ENCODE measurements around the gene NRXN3. TPM values are rescaled to one million over a fixed set of nuclear protein-coding genes. Genes with fewer than 3 reads are reported as not detected.

Gene NRXN3
- polyA plus RNA-seq, 1 of the 3 experiments (the other 2 are of a cell fraction): 1.6 TPM

GRCh38 chr14:79552778-79553177 lies 1382.6 kb downstream of the NRXN3 start:
- no peaks in the 10 kb centered on the region for H3F3A ChIP-seq (replicated peaks; ENCODE audit: insufficient read depth)
- no peak overlapping the region for H2AFZ ChIP-seq (ENCODE audit: low read depth)
- no peak for TF ChIP-seq TEAD4 (IDR thresholded peaks at IDR 0.05; ENCODE audit: borderline replicate concordance, insufficient read depth)
- TF ChIP-seq RXRA (IDR thresholded peaks at IDR 0.05; ENCODE audit: borderline replicate concordance, low read depth): no peak
- ChIA-PET CTCF (no interaction called here), POLR2A (no interaction called here)
- no peak for DNase-seq
- no peaks in the 10 kb centered on the region for H4K20me1 ChIP-seq (ENCODE audit: insufficient read depth)
- no peaks in the 10 kb centered on the region for H3K9me3 ChIP-seq
- H3K27me3 ChIP-seq (ENCODE audit: insufficient read depth): no peaks in the 10 kb centered on the region
- H3K9me2 ChIP-seq: no peaks in the 10 kb centered on the region
- H3K4me1 ChIP-seq (ENCODE audit: control insufficient read depth in 1 of 2, insufficient read depth in 2 of 2, low read depth in 1 of 2, low read length in 1 of 2): no peaks in the 10 kb centered on the region; a peak in 1 of 4 replicates
- WGBS (ENCODE audit: low lambda C conversion rate): 67% methylated on average over 1 of the region's 1 CpG
- no peaks in the 10 kb centered on the region for H3K36me3 ChIP-seq (replicated peaks in 1 of 2; ENCODE audit: control insufficient read depth in 1 of 2, insufficient read depth in 2 of 2, low read length in 1 of 2)
- H3K79me2 ChIP-seq (ENCODE audit: insufficient read depth): no peaks in the 10 kb centered on the region
- H3K4me2 ChIP-seq: no peak overlapping the region
- H3K9ac ChIP-seq: no peak overlapping the region
- no peak overlapping the region for H3K27ac ChIP-seq (ENCODE audit: low read depth in 2 of 2, low read length in 1 of 2)
- no peak overlapping the region for H3K4me3 ChIP-seq (ENCODE audit: low read depth in 2 of 2, low read length in 1 of 2)

- Histone ChIP-seq H3K4me2 (no peak overlapping the region), H4K20me1 (ENCODE audit: insufficient read depth) (no peaks in the 10 kb centered on the region), H3K79me2 (ENCODE audit: insufficient read depth) (no peaks in the 10 kb centered on the region), H3K9ac (no peak overlapping the region), H3F3A (replicated peaks; ENCODE audit: insufficient read depth) (no peaks in the 10 kb centered on the region), H3K36me3 (replicated peaks in 1 of 2; ENCODE audit: control insufficient read depth in 1 of 2, insufficient read depth in 2 of 2, low read length in 1 of 2) (no peaks in the 10 kb centered on the region), H3K4me3 (ENCODE audit: low read depth in 2 of 2, low read length in 1 of 2) (no peak overlapping the region), H3K9me3 (no peaks in the 10 kb centered on the region), H3K9me2 (no peaks in the 10 kb centered on the region), H3K27me3 (ENCODE audit: insufficient read depth) (no peaks in the 10 kb centered on the region), H2AFZ (ENCODE audit: low read depth) (no peak overlapping the region), H3K4me1 (ENCODE audit: control insufficient read depth in 1 of 2, insufficient read depth in 2 of 2, low read depth in 1 of 2, low read length in 1 of 2) (no peaks in the 10 kb centered on the region; a peak in 1 of 4 replicates), H3K27ac (ENCODE audit: low read depth in 2 of 2, low read length in 1 of 2) (no peak overlapping the region)
- ChIA-PET POLR2A (no interaction called here), CTCF (no interaction called here)
- no peak for DNase-seq
- WGBS (ENCODE audit: low lambda C conversion rate): 39% methylated on average over 3 of the region's 3 CpGs
- TF ChIP-seq FOSL2 (IDR thresholded peaks at IDR 0.05; ENCODE audit: borderline replicate concordance, low read depth): no peak
- no peak for TF ChIP-seq TEAD4 (IDR thresholded peaks at IDR 0.05; ENCODE audit: borderline replicate concordance, insufficient read depth)
- no peak for TF ChIP-seq FOXM1 (IDR thresholded peaks at IDR 0.05; ENCODE audit: low read depth)
- no peak for TF ChIP-seq REST (IDR thresholded peaks at IDR 0.05; ENCODE audit: low read depth, low read length)
- TF ChIP-seq FOXJ3 (CRISPR knock-in tag; IDR thresholded peaks at IDR 0.05): no peak
- no peak for TF ChIP-seq PBX3 (IDR thresholded peaks at IDR 0.05)
- TF ChIP-seq TCF12 (IDR thresholded peaks at IDR 0.05): no peak
- no peak for TF ChIP-seq MAX (IDR thresholded peaks at IDR 0.05; ENCODE audit: low read depth)
- TF ChIP-seq ZBTB33 (IDR thresholded peaks at IDR 0.05; ENCODE audit: borderline replicate concordance, low read depth): no peak
- TF ChIP-seq RFX5 (IDR thresholded peaks at IDR 0.05; ENCODE audit: low read length): no peak
- no peak for TF ChIP-seq ELF1 (IDR thresholded peaks at IDR 0.05)
- TF ChIP-seq USF1 (IDR thresholded peaks at IDR 0.05; ENCODE audit: borderline replicate concordance, low read depth): no peak
- no peak for TF ChIP-seq YY1 (IDR thresholded peaks at IDR 0.05; ENCODE audit: low read depth)
- no peak for TF ChIP-seq MEF2A (IDR thresholded peaks at IDR 0.05; ENCODE audit: borderline replicate concordance, low read depth)
- no peak for TF ChIP-seq GABPA (IDR thresholded peaks at IDR 0.05; ENCODE audit: low read depth)
- no peak for TF ChIP-seq IRF3 (IDR thresholded peaks at IDR 0.05; ENCODE audit: low read depth, low read length)
- no peak for TF ChIP-seq SMC3 (IDR thresholded peaks at IDR 0.05; ENCODE audit: low read depth, low read length)
- TF ChIP-seq CHD2 (IDR thresholded peaks at IDR 0.05; ENCODE audit: low read length, partially characterized antibody): no peak
- TF ChIP-seq POLR2AphosphoS5 (IDR thresholded peaks at IDR 0.05; ENCODE audit: low read depth, low read length): no peak
These were observed 1384.6 kb downstream of the NRXN3 start for GRCh38 chr14:79554816-79555215.

Measured in SK-N-SH (cell line).